Osteocyte (in vitro differentiated cells): ENCODE results near the gene OLFML2A. TPM values are rescaled to one million over a fixed set of nuclear protein-coding genes. Genes with fewer than 3 reads are reported as not detected.
A peak's percentile ranks its signal among the peaks of the same experiment; 100 is the strongest.

Experiments
- DNase-seq: peaks from one replicate; pipeline ENCODE4 v3.0.0; 2021; ENCODE audit warnings: mixed read lengths; ENCODE audit not compliant: unreplicated experiment; ENCODE audit errors: extremely low spot score
- H3K27ac Mint-ChIP-seq: one replicate; pipeline ENCODE4 v1.8.0; 2021; ENCODE audit warnings: mild to moderate bottlenecking, mixed read lengths; ENCODE audit not compliant: unreplicated experiment
- H3K27me3 Mint-ChIP-seq: one replicate; pipeline ENCODE4 v1.8.0; 2021; ENCODE audit warnings: mixed read lengths; ENCODE audit not compliant: unreplicated experiment
- H3K36me3 Mint-ChIP-seq: one replicate; pipeline ENCODE4 v1.8.0; 2021; ENCODE audit warnings: mixed read lengths; ENCODE audit not compliant: unreplicated experiment
- H3K4me1 Mint-ChIP-seq: one replicate; pipeline ENCODE4 v1.8.0; 2021; ENCODE audit warnings: mixed read lengths; ENCODE audit not compliant: unreplicated experiment
- H3K4me3 Mint-ChIP-seq: one replicate; pipeline ENCODE4 v1.8.0; 2021; ENCODE audit warnings: mild to moderate bottlenecking, moderate library complexity, mixed read lengths; ENCODE audit not compliant: unreplicated experiment
- H3K9me3 Mint-ChIP-seq: one replicate; pipeline ENCODE4 v1.8.0; 2021; ENCODE audit warnings: mixed read lengths; ENCODE audit not compliant: unreplicated experiment
- total RNA-seq: library from RNA; stranded (reverse); gene quantifications from 2 replicates; pipeline ENCODE4 v1.2.1, GENCODE V29; 2021
- TF ChIP-seq, protein P1 (sequence below): fragments of 200-600 bp; sonication (generic); IDR thresholded peaks from 2 replicates; pipeline ENCODE4 v1.5.0; 2021; ENCODE audit warnings: antibody characterized with exemption, mild to moderate bottlenecking, moderate library complexity

The OLFML2A gene
- total RNA-seq, 1 donor from 2014 or later: 146 TPM

- Mint-ChIP-seq H3K4me3 (peak overlapping the region; percentile 78), H3K4me1 (peaks cover 49% of the 10 kb centered on the region), H3K27me3 (no peaks in the 10 kb centered on the region), H3K9me3 (no peaks in the 10 kb centered on the region), H3K36me3 (no peaks in the 10 kb centered on the region), H3K27ac (peak overlapping the region; percentile 58)
- TF ChIP-seq, protein P1, sequence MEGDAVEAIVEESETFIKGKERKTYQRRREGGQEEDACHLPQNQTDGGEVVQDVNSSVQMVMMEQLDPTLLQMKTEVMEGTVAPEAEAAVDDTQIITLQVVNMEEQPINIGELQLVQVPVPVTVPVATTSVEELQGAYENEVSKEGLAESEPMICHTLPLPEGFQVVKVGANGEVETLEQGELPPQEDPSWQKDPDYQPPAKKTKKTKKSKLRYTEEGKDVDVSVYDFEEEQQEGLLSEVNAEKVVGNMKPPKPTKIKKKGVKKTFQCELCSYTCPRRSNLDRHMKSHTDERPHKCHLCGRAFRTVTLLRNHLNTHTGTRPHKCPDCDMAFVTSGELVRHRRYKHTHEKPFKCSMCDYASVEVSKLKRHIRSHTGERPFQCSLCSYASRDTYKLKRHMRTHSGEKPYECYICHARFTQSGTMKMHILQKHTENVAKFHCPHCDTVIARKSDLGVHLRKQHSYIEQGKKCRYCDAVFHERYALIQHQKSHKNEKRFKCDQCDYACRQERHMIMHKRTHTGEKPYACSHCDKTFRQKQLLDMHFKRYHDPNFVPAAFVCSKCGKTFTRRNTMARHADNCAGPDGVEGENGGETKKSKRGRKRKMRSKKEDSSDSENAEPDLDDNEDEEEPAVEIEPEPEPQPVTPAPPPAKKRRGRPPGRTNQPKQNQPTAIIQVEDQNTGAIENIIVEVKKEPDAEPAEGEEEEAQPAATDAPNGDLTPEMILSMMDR: no peak
- peak; percentile 40 for DNase-seq
These were observed 347 bp upstream of the OLFML2A start for GRCh38 chr9:124776618-124776953.

- H3K27me3 Mint-ChIP-seq: no peaks in the 10 kb centered on the region
- peak; percentile 51 for DNase-seq
- TF ChIP-seq, protein P1: no peak
- no peaks in the 10 kb centered on the region for H3K36me3 Mint-ChIP-seq
- peak overlapping the region; percentile 63 for H3K4me3 Mint-ChIP-seq
- H3K9me3 Mint-ChIP-seq: no peaks in the 10 kb centered on the region
- peaks cover 67% of the 10 kb centered on the region for H3K4me1 Mint-ChIP-seq
- H3K27ac Mint-ChIP-seq: peak overlapping the region; percentile 99
These were observed 1.8 kb downstream of the OLFML2A start for GRCh38 chr9:124778575-124779367.

- Mint-ChIP-seq H3K4me1 (peaks cover 72% of the 10 kb centered on the region), H3K4me3 (peak overlapping the region; percentile 63), H3K27ac (peak overlapping the region; percentile 99), H3K9me3 (no peaks in the 10 kb centered on the region), H3K36me3 (no peaks in the 10 kb centered on the region), H3K27me3 (no peaks in the 10 kb centered on the region)
- peak; percentile 92 for DNase-seq
- TF ChIP-seq, protein P1: no peak
These were observed 2.6 kb downstream of the OLFML2A start for GRCh38 chr9:124779368-124780059.

GRCh38 chr9:124780060-124780756 lies 3.3 kb downstream of the OLFML2A start:
- H3K27ac Mint-ChIP-seq: peak overlapping the region; percentile 99
- H3K27me3 Mint-ChIP-seq: no peaks in the 10 kb centered on the region
- no peaks in the 10 kb centered on the region for H3K36me3 Mint-ChIP-seq
- peak overlapping the region; percentile 47 for H3K4me3 Mint-ChIP-seq
- TF ChIP-seq, protein P1: no peak
- H3K4me1 Mint-ChIP-seq: peaks cover 72% of the 10 kb centered on the region
- no peaks in the 10 kb centered on the region for H3K9me3 Mint-ChIP-seq
- peak; percentile 84 for DNase-seq

GRCh38 chr9:124780757-124781151 lies 3.8 kb downstream of the OLFML2A start:
- Mint-ChIP-seq H3K36me3 (no peaks in the 10 kb centered on the region), H3K9me3 (no peaks in the 10 kb centered on the region), H3K4me1 (peaks cover 72% of the 10 kb centered on the region), H3K27ac (peak overlapping the region; percentile 99), H3K27me3 (no peaks in the 10 kb centered on the region), H3K4me3 (no peak overlapping the region)
- TF ChIP-seq, protein P1: no peak
- peak; percentile 77 for DNase-seq
